ENCODE data around the gene NECAB3.

NECAB3 gene

GRCh38 chr20:33676652-33677645 lies 2.7 kb upstream of the NECAB3 start:
- DNase-seq (ENCODE audit: low read depth), result no peak

GRCh38 chr20:33676121-33676520 lies 1.9 kb upstream of the NECAB3 start:
- no peak for DNase-seq (ENCODE audit: low read depth)

GRCh38 chr20:33675136-33675959 lies 1.1 kb upstream of the NECAB3 start:
- no peak for DNase-seq (ENCODE audit: low read depth)

- no peak for DNase-seq (ENCODE audit: low read depth)
Observed at GRCh38 chr20:33673410-33674293, 576 bp downstream of the NECAB3 start.

- no peak for DNase-seq (ENCODE audit: low read depth)
Observed at GRCh38 chr20:33673114-33673409, 1.2 kb downstream of the NECAB3 start.

GRCh38 chr20:33672426-33673113 lies 1.7 kb downstream of the NECAB3 start:
- no peak for DNase-seq (ENCODE audit: low read depth)

GRCh38 chr20:33671573-33672288 lies 2.5 kb downstream of the NECAB3 start:
- DNase-seq (ENCODE audit: low read depth), result no peak

- no peak for DNase-seq (ENCODE audit: low read depth)
Observed at GRCh38 chr20:33670715-33671499, 3.3 kb downstream of the NECAB3 start.

GRCh38 chr20:33669873-33670640 lies 4.2 kb downstream of the NECAB3 start:
- no peak for DNase-seq (ENCODE audit: low read depth)

GRCh38 chr20:33669224-33669623 lies 5.0 kb downstream of the NECAB3 start:
- DNase-seq (ENCODE audit: low read depth), result no peak

GRCh38 chr20:33668466-33669155 lies 5.6 kb downstream of the NECAB3 start:
- DNase-seq (ENCODE audit: low read depth), result no peak

- DNase-seq (ENCODE audit: low read depth), result peak; percentile 83
Observed at GRCh38 chr20:33667676-33668465, 6.4 kb downstream of the NECAB3 start.

- DNase-seq (ENCODE audit: low read depth), result peak; percentile 46
Observed at GRCh38 chr20:33667245-33667675, 7.0 kb downstream of the NECAB3 start.

GRCh38 chr20:33666293-33667244 lies 7.7 kb downstream of the NECAB3 start, which contains the start of gene ACTL10:
Gene ACTL10 (plus strand): TSS chr20:33666943. CDS start chr20:33667498, 555 bp downstream.
- DNase-seq (ENCODE audit: low read depth), result peak; percentile 87

GRCh38 chr20:33664762-33665144 lies 9.5 kb downstream of the NECAB3 start:
- no peak for DNase-seq (ENCODE audit: low read depth)

- DNase-seq (ENCODE audit: low read depth), result no peak
Observed at GRCh38 chr20:33664085-33664761, 10.0 kb downstream of the NECAB3 start.
